A673 (cell line): Measurements from ENCODE around the gene ABCA4. TPM values are rescaled to one million over a fixed set of nuclear protein-coding genes. Genes with fewer than 3 reads are reported as not detected.

Experiments
- BruUV-seq: library from RNA; stranded (reverse); fragments of 400-500 nt; replicated peaks from 2 replicates; lab custom pipeline; 2021; lab: Mats Ljungman, UMichigan
- CTCF ChIA-PET: fragments of 300-600 bp; sonication (Branson Sonifier 250); formaldehyde crosslinking; loops from one replicate; lab custom pipeline; 2022; ENCODE audit warnings: antibody characterized with exemption; lab: Charles Lee
- POLR2A ChIA-PET: fragments of 300-600 bp; sonication (Branson Sonifier 250); formaldehyde crosslinking; loops from one replicate; lab custom pipeline; 2022; ENCODE audit warnings: antibody characterized with exemption; ENCODE audit not compliant: low non-redundant PET; lab: Charles Lee
- DNase-seq: peaks from one replicate; pipeline ENCODE4 v3.0.0-alpha.2; 2015; ENCODE audit warnings: low spot score
- H3K27ac ChIP-seq: fragments of 200-600 bp; sonication (generic); 2 replicates; pipeline ENCODE4 v1.5.1; 2016; ENCODE audit warnings: mixed run types, low read depth, mild to moderate bottlenecking, mixed read lengths, antibody characterized with exemption, low read length; ENCODE audit not compliant: poor library complexity, severe bottlenecking
- H3K27me3 ChIP-seq: fragments of 200-600 bp; sonication (generic); replicated peaks from 2 replicates; pipeline ENCODE4 v1.6.1; 2017; ENCODE audit warnings: mixed run types, low read depth, mild to moderate bottlenecking, mixed read lengths, antibody characterized with exemption, low read length; ENCODE audit not compliant: insufficient read depth, poor library complexity
- H3K36me3 ChIP-seq: fragments of 200-600 bp; sonication (generic); 2 replicates; pipeline ENCODE4 v1.6.1; 2016; ENCODE audit warnings: mixed run types, mild to moderate bottlenecking, mixed read lengths, antibody characterized with exemption, low read length; ENCODE audit not compliant: insufficient read depth, poor library complexity, severe bottlenecking
- H3K4me1 ChIP-seq: fragments of 200-600 bp; sonication (generic); 2 replicates; pipeline ENCODE4 v1.6.1; 2017; ENCODE audit warnings: mixed run types, mild to moderate bottlenecking, mixed read lengths, antibody characterized with exemption, low read length; ENCODE audit not compliant: insufficient read depth, poor library complexity, severe bottlenecking
- H3K4me3 ChIP-seq: fragments of 200-600 bp; sonication (generic); 2 replicates; pipeline ENCODE4 v1.5.1; 2016; ENCODE audit warnings: low read depth, mixed run types, mild to moderate bottlenecking, mixed read lengths, low read length; ENCODE audit not compliant: poor library complexity, severe bottlenecking
- H3K9me3 ChIP-seq: fragments of 200-600 bp; sonication (generic); 2 replicates; pipeline ENCODE4 v1.6.1; 2016; ENCODE audit warnings: mixed run types, low read depth, mild to moderate bottlenecking, mixed read lengths, antibody characterized with exemption, low read length; ENCODE audit not compliant: poor library complexity, severe bottlenecking
- EZH2 ChIP-seq: fragments of 200-600 bp; sonication (generic); IDR thresholded peaks from 2 replicates; pipeline ENCODE4 v1.6.1; 2017; ENCODE audit warnings: borderline replicate concordance, low read depth, mild to moderate bottlenecking, mixed read lengths, antibody characterized with exemption, low read length; ENCODE audit not compliant: poor library complexity, severe bottlenecking
- intact Hi-C: fragments of 100-400 bp; cut with micrococcal nuclease; formaldehyde crosslinking; loops from one replicate; pipeline ENCODE4 v1.10.0; 2022; ENCODE audit not compliant: unreplicated experiment
- total RNA-seq: library from RNA; stranded (reverse); gene quantifications from 2 replicates; pipeline ENCODE4 v1.2.3, GENCODE V29; 2021
- TF ChIP-seq, protein P1 (sequence below): fragments of 300-800, 200-600 bp; sonication (generic); conservative IDR thresholded peaks from 2 replicates; pipeline ENCODE4 v1.5.1; 2017; ENCODE audit warnings: low read depth, mild to moderate bottlenecking, antibody characterized with exemption, low read length, moderate library complexity, mixed read lengths

Gene ABCA4
- total RNA-seq, 1 experiment from 2014 or later = 0.09 TPM

DNA sequence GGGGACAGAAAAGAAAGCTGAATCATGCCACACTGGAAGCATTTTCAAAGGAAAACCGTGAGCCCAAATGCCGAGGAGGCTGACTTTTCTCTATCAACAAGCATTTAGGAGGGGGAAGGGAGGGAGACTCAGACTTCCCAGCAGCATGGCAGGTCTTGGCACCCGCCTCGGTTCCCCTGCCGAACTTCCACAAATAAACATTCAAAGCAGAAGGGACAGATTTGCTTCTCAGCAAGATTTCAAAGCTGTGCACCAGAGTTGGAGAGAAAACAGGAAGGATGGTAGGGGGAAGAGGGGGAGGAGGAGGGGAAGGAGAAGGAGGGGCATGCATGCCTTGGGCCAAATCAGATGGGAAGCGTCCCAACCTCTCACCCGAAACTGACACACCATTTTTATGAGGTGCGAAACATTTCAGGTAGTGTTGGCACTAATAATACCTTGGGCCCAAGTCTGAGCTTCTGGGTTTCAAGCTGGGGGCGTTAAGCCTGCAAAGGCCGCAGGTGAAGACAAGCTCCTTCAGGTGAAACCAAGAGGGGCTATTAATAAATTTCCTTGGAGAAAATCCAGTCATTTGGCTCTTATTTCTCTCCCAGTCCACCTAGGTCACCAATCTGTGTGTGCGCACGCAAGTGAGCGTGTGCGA lies 26.4 kb downstream of the ABCA4 start:
- no TSS peak for BruUV-seq
- no peaks in the 10 kb centered on the region for H3K36me3 ChIP-seq
- H3K4me3 ChIP-seq = no peak overlapping the region
- peak overlapping the region; percentile 64 for H3K27ac ChIP-seq
- peaks cover 49% of the 10 kb centered on the region for H3K4me1 ChIP-seq
- peak; percentile 9 for DNase-seq
- no peaks in the 10 kb centered on the region for H3K9me3 ChIP-seq
- CTCF ChIA-PET = interaction anchor here (1.6 kb wide), 1 partner anchor 55 kb away, joined by 4 read pairs; no protein-coding TSS in a partner anchor
- intact Hi-C loops = no loop called here
- POLR2A ChIA-PET = interaction anchor here (0.6 to 0.7 kb wide), 2 partner anchors 19 to 114 kb away, joined by 4 read pairs; no protein-coding TSS in a partner anchor
- TF ChIP-seq EZH2 = no peak
- TF ChIP-seq, protein P1, sequence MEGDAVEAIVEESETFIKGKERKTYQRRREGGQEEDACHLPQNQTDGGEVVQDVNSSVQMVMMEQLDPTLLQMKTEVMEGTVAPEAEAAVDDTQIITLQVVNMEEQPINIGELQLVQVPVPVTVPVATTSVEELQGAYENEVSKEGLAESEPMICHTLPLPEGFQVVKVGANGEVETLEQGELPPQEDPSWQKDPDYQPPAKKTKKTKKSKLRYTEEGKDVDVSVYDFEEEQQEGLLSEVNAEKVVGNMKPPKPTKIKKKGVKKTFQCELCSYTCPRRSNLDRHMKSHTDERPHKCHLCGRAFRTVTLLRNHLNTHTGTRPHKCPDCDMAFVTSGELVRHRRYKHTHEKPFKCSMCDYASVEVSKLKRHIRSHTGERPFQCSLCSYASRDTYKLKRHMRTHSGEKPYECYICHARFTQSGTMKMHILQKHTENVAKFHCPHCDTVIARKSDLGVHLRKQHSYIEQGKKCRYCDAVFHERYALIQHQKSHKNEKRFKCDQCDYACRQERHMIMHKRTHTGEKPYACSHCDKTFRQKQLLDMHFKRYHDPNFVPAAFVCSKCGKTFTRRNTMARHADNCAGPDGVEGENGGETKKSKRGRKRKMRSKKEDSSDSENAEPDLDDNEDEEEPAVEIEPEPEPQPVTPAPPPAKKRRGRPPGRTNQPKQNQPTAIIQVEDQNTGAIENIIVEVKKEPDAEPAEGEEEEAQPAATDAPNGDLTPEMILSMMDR = no peak
- H3K27me3 ChIP-seq = no peaks in the 10 kb centered on the region

DNA sequence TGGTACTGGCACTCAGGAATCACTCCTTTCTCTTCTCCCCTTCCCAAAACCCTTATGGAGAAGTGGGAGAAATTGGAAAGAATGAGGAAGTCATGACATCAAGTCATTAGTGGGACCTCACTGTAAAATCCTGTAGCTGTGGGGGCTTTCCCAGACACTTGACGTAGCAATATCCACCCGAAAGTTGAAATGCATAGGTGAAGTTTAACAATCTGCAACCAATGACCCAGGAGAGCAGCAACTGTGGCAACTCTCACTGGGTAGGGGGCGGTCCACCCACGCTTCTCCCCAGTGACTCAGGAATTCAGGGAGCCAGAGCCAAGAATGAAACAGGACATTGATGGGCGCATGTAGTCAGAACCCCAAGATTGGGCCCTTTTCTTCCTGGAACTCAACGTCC lies 27.0 kb downstream of the ABCA4 start:
- DNase-seq = no peak
- Histone ChIP-seq H3K36me3 (no peaks in the 10 kb centered on the region), H3K27me3 (no peaks in the 10 kb centered on the region), H3K4me3 (no peak overlapping the region), H3K4me1 (peaks cover 49% of the 10 kb centered on the region), H3K9me3 (no peaks in the 10 kb centered on the region), H3K27ac (peak overlapping the region; percentile 64)
- ChIA-PET CTCF (no interaction called here), POLR2A (interaction anchor here (0.7 kb wide), 1 partner anchor 115 kb away, joined by 4 read pairs; no protein-coding TSS in a partner anchor)
- TF ChIP-seq, protein P1 = no peak
- TF ChIP-seq EZH2 = no peak
- BruUV-seq = no TSS peak
- intact Hi-C loops = no loop called here

DNA sequence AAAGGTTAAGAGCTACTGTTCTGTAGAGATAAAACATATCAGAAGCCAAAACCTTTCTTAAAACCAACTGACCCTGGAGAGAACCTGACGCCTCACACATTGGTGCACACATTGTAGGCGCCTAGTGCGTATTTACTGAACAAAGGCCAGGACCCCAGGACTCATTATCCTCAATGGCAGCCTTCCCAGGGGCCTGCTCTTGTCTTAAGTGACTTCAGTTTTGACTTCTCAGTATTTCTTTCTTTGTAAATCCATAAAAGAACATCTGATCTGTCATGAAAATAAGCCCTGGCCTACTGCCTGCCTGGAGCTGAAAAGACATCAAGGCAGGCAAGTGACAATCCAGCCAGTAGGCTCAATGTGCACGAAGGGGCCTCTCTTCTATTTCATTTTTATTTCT lies 27.6 kb downstream of the ABCA4 start:
- DNase-seq = no peak
- H3K9me3 ChIP-seq = no peaks in the 10 kb centered on the region
- ChIA-PET POLR2A (no interaction called here), CTCF (no interaction called here)
- BruUV-seq = no TSS peak
- no peaks in the 10 kb centered on the region for H3K27me3 ChIP-seq
- intact Hi-C loops = no loop called here
- TF ChIP-seq, protein P1 = no peak
- TF ChIP-seq EZH2 = no peak
- no peak overlapping the region for H3K27ac ChIP-seq
- H3K36me3 ChIP-seq = no peaks in the 10 kb centered on the region
- H3K4me3 ChIP-seq = no peak overlapping the region
- H3K4me1 ChIP-seq = peaks cover 49% of the 10 kb centered on the region
